Neuronal stem cell (in vitro differentiated cells): Measurements from ENCODE around the gene TMEM203.

ENCODE experiments used
- DNase-seq: peaks from one replicate; pipeline ENCODE4 v3.0.0-alpha.2; 2013; ENCODE audit warnings: low spot score
- H2AFZ ChIP-seq: one replicate; pipeline ENCODE4 v1.6.1; 2013; ENCODE audit warnings: mild to moderate bottlenecking, low read length, inconsistent platforms
- H2AK5ac ChIP-seq: 2 replicates; pipeline ENCODE4 v1.6.1; 2013; ENCODE audit warnings: low read depth, mild to moderate bottlenecking, inconsistent platforms, low read length, moderate library complexity, mixed read lengths
- H2BK120ac ChIP-seq: 2 replicates; pipeline ENCODE4 v1.6.1; 2013; ENCODE audit warnings: low read depth, mild to moderate bottlenecking, inconsistent platforms, low read length, moderate library complexity, mixed read lengths
- H2BK12ac ChIP-seq: one replicate; pipeline ENCODE4 v1.6.1; 2013; ENCODE audit warnings: low read length, inconsistent platforms
- H2BK15ac ChIP-seq: 2 replicates; pipeline ENCODE4 v1.6.1; 2013; ENCODE audit warnings: mild to moderate bottlenecking, low read length, inconsistent platforms, mixed read lengths
- H2BK5ac ChIP-seq: one replicate; pipeline ENCODE4 v1.6.1; 2013; ENCODE audit warnings: inconsistent platforms, mild to moderate bottlenecking, low read length, moderate library complexity
- H3K14ac ChIP-seq: one replicate; pipeline ENCODE4 v1.6.1; 2013; ENCODE audit warnings: low read length, inconsistent platforms
- H3K18ac ChIP-seq: 2 replicates; pipeline ENCODE4 v1.6.1; 2013; ENCODE audit warnings: low read length, inconsistent platforms
- H3K23ac ChIP-seq: 2 replicates; pipeline ENCODE4 v1.6.1; 2013; ENCODE audit warnings: low read depth, mild to moderate bottlenecking, mixed read lengths, low read length, inconsistent platforms; ENCODE audit not compliant: poor library complexity
- H3K27ac ChIP-seq: replicated peaks from 3 replicates; pipeline ENCODE4 v1.5.1; 2013; ENCODE audit warnings: low read length, inconsistent platforms
- H3K27me3 ChIP-seq, 3 experiments: 2 replicates each; pipeline ENCODE4 v1.6.1; 2013; ENCODE audit warnings: low read length in 3 of 3, mild to moderate bottlenecking in 2 of 3, inconsistent platforms in 1 of 3, low read depth in 1 of 3, mixed read lengths in 1 of 3, moderate library complexity in 1 of 3; ENCODE audit not compliant: control insufficient read depth in 3 of 3, insufficient read depth in 3 of 3
- H3K36me3 ChIP-seq, 2 donors: replicated peaks in 1 of 2; 2 replicates each; pipeline ENCODE4 v1.6.1; 2013; ENCODE audit warnings: low read length in 2 of 2; ENCODE audit not compliant: control insufficient read depth in 2 of 2, insufficient read depth in 2 of 2
- H3K4ac ChIP-seq: 2 replicates; pipeline ENCODE4 v1.6.1; 2013; ENCODE audit warnings: inconsistent platforms, mild to moderate bottlenecking, low read length, moderate library complexity
- H3K4me1 ChIP-seq, 2 donors: 1 replicate in 1 of 2; 2 replicates in 1 of 2; pipeline ENCODE4 v1.6.1; 2013; ENCODE audit warnings: low read length in 2 of 2, low read depth in 1 of 2; ENCODE audit not compliant: control insufficient read depth in 2 of 2, insufficient read depth in 1 of 2
- H3K4me2 ChIP-seq: one replicate; pipeline ENCODE4 v1.6.1; 2013; ENCODE audit warnings: mild to moderate bottlenecking, low read length, inconsistent platforms; ENCODE audit not compliant: insufficient read depth, poor library complexity, severe bottlenecking
- H3K4me3 ChIP-seq, 2 donors: 2 replicates each; pipeline ENCODE4 v1.5.1; 2013; ENCODE audit warnings: low read length in 2 of 2, mild to moderate bottlenecking in 2 of 2, inconsistent platforms in 1 of 2, moderate library complexity in 1 of 2
- H3K79me1 ChIP-seq: one replicate; pipeline ENCODE4 v1.6.1; 2013; ENCODE audit warnings: low read depth, mild to moderate bottlenecking, inconsistent platforms, low read length, moderate library complexity
- H3K9ac ChIP-seq: one replicate; pipeline ENCODE4 v1.6.1; 2013; ENCODE audit warnings: mild to moderate bottlenecking, low read depth, low read length, inconsistent platforms; ENCODE audit not compliant: poor library complexity
- H3K9me3 ChIP-seq, 2 donors: replicated peaks in 1 of 2; 2 replicates each; pipeline versions ENCODE3 to v1.6.1; 2013; ENCODE audit warnings: low read length in 2 of 2, mild to moderate bottlenecking in 2 of 2, inconsistent platforms in 1 of 2, low read depth in 1 of 2, mixed read lengths in 1 of 2, moderate library complexity in 1 of 2; ENCODE audit not compliant: control insufficient read depth in 2 of 2, insufficient read depth in 1 of 2
- H4K8ac ChIP-seq: one replicate; pipeline ENCODE4 v1.6.1; 2013; ENCODE audit warnings: low read depth, mild to moderate bottlenecking, inconsistent platforms, low read length, moderate library complexity
- H4K91ac ChIP-seq: one replicate; pipeline ENCODE4 v1.6.1; 2013; ENCODE audit warnings: low read length, low read depth, mild to moderate bottlenecking, inconsistent platforms; ENCODE audit not compliant: poor library complexity
- WGBS, 2 donors: extraction: QIAGEN DNeasy Blood & Tissue Kit; methylation state at CpG; one replicate each; pipeline ENCODE4 v1.1.7; 2013; ENCODE audit warnings: missing lambda C conversion rate in 2 of 2, mixed read lengths in 1 of 2; ENCODE audit not compliant: insufficient read length in 2 of 2, insufficient replicate concordance in 1 of 2; ENCODE audit errors: extremely low coverage in 2 of 2; 5-methylcytosine and 5-hydroxymethylcytosine counted together

Gene TMEM203

DNA sequence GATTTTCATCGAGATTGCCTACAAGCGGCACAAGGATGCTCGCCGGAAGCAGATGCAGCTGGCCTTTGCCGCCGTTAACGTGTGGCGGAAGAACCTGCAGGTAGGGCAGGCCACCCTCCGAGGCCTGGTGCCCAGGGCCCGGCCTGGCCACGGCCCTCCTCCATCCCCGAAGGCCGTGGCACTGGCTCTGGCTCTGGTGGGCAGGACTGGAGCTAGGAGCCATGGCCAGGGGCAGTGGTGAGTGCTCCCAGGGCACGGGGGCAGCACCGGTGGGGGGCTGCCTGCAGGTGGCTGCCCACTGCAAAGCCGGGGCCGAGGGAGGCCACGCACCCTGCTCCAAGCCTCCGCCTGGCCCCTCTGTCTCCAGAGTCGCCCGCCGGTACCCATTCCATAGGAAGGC lies 41.6 kb downstream of the TMEM203 start:
- H3K4me2 ChIP-seq: no peak overlapping the region
- H2BK5ac ChIP-seq: peak overlapping the region; percentile 5
- peaks cover 0 to 2% of the 10 kb centered on the region in 2 donors for H3K9me3 ChIP-seq
- H4K91ac ChIP-seq: no peak overlapping the region
- H3K36me3 ChIP-seq: no peaks in the 10 kb centered on the region
- no peak overlapping the region for H2BK12ac ChIP-seq
- no peak overlapping the region for H3K27ac ChIP-seq
- H3K9ac ChIP-seq: no peak overlapping the region
- H3K18ac ChIP-seq: no peak overlapping the region
- peak overlapping the region; percentile 3 for H3K14ac ChIP-seq
- no CpG with 5 or more reads among the region's 22 CpGs for WGBS, 2 donors
- no peak overlapping the region for H2BK120ac ChIP-seq
- DNase-seq: no peak
- H3K27me3 ChIP-seq: peaks cover 29 to 93% (median 92%) of the 10 kb centered on the region in 3 experiments
- peak overlapping the region; percentile 76 for H2AFZ ChIP-seq
- peaks cover 2% of the 10 kb centered on the region for H3K79me1 ChIP-seq
- peak overlapping the region; percentile 63 for H2AK5ac ChIP-seq
- H2BK15ac ChIP-seq: no peak overlapping the region
- H3K23ac ChIP-seq: no peak overlapping the region
- H3K4me3 ChIP-seq: no peak overlapping the region
- H4K8ac ChIP-seq: no peak overlapping the region
- H3K4me1 ChIP-seq: peaks cover 7 to 22% of the 10 kb centered on the region in 2 donors
- H3K4ac ChIP-seq: no peak overlapping the region

DNA sequence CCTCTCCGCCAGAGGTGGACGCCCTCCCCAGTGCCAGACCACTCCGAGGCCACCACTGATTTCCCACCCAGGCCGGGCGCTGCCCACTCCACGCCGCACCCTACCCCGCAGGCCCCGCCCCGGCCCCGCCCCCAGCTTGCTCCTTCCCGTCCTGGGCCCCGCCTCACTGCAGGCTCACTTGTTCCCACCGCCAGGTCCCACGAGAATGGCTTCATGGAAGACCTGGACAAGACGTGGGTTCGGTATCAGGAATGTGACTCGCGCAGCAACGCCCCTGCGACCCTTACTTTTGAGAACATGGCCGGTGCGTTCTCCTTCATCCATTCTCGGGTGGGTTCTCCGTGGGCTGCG lies 42.1 kb downstream of the TMEM203 start:
- peak overlapping the region; percentile 24 to 72 for H3K4me3 ChIP-seq
- peak overlapping the region; percentile 73 for H3K4me2 ChIP-seq
- H3K18ac ChIP-seq: peak overlapping the region; percentile 57
- H4K91ac ChIP-seq: no peak overlapping the region
- H2AFZ ChIP-seq: peak overlapping the region; percentile 76
- peaks cover 2% of the 10 kb centered on the region for H3K79me1 ChIP-seq
- no CpG with 5 or more reads among the region's 26 CpGs for WGBS, 2 donors
- H3K27ac ChIP-seq: no peak overlapping the region
- H3K4me1 ChIP-seq: peaks cover 5 to 19% of the 10 kb centered on the region in 2 donors
- peak overlapping the region; percentile 56 for H2AK5ac ChIP-seq
- H2BK15ac ChIP-seq: no peak overlapping the region
- peak overlapping the region; percentile 43 for H4K8ac ChIP-seq
- DNase-seq: no peak
- H3K36me3 ChIP-seq: no peaks in the 10 kb centered on the region
- H2BK5ac ChIP-seq: no peak overlapping the region
- no peak overlapping the region for H3K4ac ChIP-seq
- no peak overlapping the region for H2BK12ac ChIP-seq
- peaks cover 0 to 2% of the 10 kb centered on the region in 2 donors for H3K9me3 ChIP-seq
- H3K14ac ChIP-seq: no peak overlapping the region
- H3K23ac ChIP-seq: peak overlapping the region; percentile 89
- no peak overlapping the region for H2BK120ac ChIP-seq
- peaks cover 25 to 93% (median 92%) of the 10 kb centered on the region in 3 experiments for H3K27me3 ChIP-seq
- peak overlapping the region; percentile 60 for H3K9ac ChIP-seq

DNA sequence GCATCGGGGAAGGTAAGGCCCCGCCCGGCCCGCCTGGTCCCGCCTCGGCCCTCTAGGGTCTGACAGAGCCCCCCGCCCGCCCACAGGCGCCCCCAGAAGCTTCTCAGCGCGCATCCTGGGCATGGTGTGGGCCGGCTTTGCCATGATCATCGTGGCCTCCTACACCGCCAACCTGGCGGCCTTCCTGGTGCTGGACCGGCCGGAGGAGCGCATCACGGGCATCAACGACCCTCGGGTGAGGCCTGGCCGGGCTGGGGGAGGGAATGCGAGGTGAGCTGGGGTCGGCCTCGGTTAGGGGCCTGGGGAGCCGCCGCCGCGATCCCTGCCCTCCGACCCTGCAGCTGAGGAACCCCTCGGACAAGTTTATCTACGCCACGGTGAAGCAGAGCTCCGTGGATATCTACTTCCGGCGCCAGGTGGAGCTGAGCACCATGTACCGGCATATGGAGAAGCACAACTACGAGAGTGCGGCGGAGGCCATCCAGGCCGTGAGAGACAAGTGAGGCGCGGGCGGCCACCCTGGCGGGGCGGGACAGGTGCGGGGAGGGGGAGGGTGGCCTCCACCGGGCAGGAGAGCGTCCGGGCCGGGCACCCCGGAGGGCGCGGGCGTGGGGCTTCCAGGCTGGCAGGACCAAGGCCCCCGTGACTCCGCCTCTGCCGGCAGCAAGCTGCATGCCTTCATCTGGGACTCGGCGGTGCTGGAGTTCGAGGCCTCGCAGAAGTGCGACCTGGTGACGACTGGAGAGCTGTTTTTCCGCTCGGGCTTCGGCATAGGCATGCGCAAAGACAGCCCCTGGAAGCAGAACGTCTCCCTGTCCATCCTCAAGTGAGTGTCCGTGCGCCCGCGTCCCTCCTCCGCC lies 42.7 kb downstream of the TMEM203 start:
- Histone ChIP-seq H2AK5ac (peak overlapping the region; percentile 56), H3K79me1 (peaks cover 2% of the 10 kb centered on the region), H3K23ac (peak overlapping the region; percentile 89), H4K8ac (peak overlapping the region; percentile 43), H2BK5ac (no peak overlapping the region), H3K4me3 (peak overlapping the region; percentile 24 to 72), H3K4ac (no peak overlapping the region), H3K14ac (no peak overlapping the region), H3K4me2 (peak overlapping the region; percentile 73), H3K9ac (peak overlapping the region; percentile 60), H3K18ac (peak overlapping the region; percentile 76), H4K91ac (no peak overlapping the region), H3K9me3 (peaks cover 0 to 2% of the 10 kb centered on the region in 2 donors), H3K36me3 (no peaks in the 10 kb centered on the region), H2BK12ac (no peak overlapping the region), H2BK120ac (peak overlapping the region; percentile 4), H2AFZ (peak overlapping the region; percentile 76), H3K27ac (no peak overlapping the region), H3K27me3 (peaks cover 23 to 93% (median 92%) of the 10 kb centered on the region in 3 experiments), H3K4me1 (peaks cover 4 to 15% of the 10 kb centered on the region in 2 donors), H2BK15ac (no peak overlapping the region)
- DNase-seq: no peak
- WGBS, 2 donors: no CpG with 5 or more reads among the region's 74 CpGs
